Activated naive CD4-positive, alpha-beta T cell (primary cell): ENCODE results near the gene WWP2.
"Not testable (repeated sequence)": the region's sequence is repeated elsewhere in the genome, so short reads cannot be mapped to it uniquely, and the experiment has no call there.

Experiments
- DNase-seq, 4 experiments: peaks; one replicate each; lab custom pipeline; 2025; lab: John Stamatoyannopoulos, UW

The WWP2 gene

DNA sequence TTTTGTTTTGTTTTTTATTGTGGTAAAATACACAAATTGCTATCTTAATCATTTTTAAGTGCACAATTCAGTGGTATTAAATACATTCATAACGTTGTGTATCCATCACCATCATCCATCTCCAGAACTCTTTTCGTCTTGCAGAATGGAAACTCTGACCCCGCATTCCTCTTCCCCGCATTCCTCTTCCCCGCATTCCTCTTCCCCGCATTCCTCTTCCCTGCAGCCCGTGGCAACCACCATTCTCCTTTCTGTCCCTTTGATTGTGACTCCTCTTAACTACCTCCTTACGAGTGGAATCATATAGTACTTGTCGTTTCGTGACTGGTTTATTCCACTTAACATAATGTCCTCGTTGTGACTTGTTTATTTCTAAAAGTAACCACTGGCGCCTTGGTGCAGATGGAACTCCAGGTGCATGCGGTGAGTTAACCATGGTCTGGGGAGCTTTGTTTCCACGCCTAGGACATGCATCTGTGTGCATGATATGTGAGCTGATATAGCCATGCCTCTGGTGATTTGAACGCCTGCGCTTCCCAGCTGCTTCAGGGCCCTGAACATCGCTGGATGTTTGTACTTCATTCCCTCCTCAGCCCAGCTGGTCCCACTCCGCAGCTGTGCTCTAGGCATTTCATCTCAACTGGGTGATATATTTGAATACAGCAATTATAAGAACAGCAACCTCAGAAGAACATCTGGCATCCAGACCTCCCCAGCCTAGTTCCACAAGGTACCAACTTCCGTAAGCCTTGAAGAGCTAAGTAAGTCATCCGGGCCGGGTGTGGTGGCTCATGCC lies 181.3 kb downstream of the WWP2 start:
- not testable (repeated sequence) for DNase-seq

DNA sequence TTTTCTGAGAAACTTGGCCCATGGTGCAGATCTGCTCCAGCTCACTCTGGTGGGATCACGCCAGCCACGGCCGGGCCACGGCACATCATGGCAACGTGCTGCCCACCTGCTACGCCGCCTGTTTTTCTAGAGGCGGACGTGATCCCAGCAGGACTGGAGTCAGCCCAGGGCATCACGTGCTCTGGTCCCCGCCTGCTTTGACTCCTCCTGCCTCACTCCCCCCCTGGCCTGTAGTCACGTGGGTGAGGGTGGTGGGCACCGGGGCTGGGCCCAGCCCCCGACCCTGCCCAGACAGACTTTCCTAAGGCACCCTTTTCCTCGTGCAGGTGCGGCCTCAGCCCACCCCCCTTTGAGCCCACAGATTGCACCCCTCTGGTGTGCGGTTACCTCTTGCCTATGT lies 188.3 kb downstream of the WWP2 start:
- not testable (repeated sequence) for DNase-seq

DNA sequence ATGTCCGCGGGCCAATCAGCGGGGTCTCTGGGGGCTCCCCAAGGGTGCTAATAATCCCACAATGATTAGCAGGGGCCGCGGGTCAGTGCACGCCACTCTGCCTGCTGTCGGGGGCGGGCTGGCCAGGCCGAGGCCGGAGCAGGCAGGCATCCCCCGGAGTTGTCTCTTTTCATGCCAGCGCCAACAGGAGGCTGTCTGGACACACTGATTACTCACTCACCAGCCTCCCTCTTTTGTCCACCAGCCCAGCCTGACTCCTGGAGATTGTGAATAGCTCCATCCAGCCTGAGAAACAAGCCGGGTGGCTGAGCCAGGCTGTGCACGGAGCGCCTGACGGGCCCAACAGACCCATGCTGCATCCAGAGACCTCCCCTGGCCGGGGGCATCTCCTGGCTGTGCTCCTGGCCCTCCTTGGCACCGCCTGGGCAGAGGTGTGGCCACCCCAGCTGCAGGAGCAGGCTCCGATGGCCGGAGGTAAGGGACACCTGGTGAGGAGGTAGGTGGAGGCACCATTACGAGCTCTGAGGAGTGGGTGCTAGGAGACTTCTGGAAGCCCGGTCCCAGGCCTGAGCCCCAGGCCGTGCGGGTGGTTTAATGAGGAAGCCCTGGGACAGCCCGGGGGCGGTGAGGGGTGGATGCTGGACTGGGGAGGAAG lies 189.0 kb downstream of the WWP2 start, which contains the start of gene CLEC18A:
CLEC18A (plus strand) TSS at position 318 of the 655 bp plus-strand sequence; CDS start at position 351, 33 bp downstream.
- DNase-seq = not testable (repeated sequence)

DNA sequence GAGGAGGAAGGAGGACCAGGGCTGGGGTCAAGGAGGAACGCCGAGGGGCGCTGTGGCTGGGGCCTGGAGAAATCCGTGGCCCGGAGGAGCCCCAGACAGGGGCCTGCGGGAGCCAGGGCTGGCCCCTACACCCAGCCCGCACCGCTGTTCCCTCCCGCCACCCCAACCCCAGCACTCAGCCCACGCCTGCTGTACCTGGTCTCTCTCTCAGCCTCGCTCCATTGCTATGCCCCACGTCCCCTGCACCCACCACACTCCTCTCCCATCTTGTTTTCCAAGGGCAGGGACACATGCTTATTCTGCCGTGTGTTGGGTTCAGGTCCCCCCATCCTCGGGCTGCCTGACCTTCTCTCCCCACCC lies 189.5 kb downstream of the WWP2 start:
- DNase-seq = not testable (repeated sequence)

DNA sequence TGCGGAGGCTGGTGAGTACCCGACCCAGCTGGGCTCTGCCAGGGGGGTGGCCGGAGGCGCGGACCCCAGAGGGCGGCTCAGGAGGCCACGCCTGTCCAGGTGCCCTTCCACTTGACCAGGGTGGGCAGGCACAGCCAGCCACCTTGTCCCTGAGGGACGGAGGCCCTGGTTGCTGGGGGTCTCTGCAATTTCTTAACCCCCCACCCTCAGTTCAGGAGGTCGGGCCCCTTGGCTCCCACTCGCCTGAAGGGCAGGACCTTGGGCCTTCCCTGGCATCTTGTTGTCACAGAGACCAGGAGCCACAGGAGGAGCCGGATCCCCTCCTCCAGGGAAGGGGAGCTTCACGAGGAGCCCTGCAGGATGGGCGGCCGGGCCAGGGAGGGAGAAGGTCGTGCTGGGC lies 190.0 kb downstream of the WWP2 start:
- DNase-seq = not testable (repeated sequence)

DNA sequence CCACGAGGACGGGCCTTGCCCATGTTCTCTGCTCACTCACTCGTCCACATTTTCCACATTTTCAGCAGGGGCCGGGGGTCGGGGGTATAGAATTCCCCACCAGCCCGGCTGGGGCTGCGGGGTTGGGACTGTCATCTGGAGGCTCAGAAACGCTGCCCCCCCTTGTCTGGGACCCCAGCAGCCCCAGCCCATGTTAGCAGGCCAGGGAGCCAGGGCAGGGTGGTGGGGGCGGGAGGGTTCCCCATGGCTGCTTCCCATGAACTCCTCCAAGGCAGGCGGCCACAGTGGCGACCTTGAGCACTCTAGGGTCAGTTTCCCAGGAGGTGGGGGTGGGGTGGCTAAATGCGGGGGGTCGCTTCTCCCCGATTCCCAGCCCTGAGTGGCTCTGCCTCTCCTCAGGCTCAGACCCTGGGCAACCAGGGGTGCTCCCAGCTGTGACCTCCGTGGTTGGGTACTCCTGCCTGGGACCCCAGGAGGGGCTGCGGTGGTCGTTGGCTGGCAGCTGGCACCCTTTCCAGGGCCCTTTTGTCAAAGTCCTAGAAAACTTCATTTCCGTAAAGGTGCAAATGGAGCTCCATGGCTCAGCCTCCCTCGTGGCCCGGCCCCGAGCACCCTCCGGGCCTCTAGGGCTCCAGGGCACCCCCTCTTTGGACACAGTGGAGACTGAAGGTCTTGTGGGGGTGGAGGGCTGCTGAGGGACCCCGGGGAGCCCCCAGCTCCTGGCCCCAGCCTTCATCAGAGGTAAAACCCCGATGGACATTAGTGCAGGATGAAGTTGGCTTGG lies 190.6 kb downstream of the WWP2 start:
- not testable (repeated sequence) for DNase-seq

DNA sequence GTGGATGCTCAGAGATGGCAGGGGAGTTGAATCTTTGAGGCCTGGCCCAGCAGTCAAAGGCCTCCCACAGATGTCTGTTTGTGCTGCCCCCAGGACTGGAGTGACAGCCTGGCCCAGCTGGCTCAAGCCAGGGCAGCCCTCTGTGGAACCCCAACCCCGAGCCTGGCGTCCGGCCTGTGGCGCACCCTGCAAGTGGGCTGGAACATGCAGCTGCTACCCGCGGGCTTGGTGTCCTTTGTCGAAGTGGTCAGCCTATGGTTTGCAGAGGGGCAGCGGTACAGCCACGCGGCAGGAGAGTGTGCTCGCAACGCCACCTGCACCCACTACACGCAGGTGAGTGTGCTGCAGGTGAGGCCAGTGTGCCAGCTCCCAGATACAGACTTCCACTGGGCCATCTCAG lies 192.1 kb downstream of the WWP2 start:
- not testable (repeated sequence) for DNase-seq

DNA sequence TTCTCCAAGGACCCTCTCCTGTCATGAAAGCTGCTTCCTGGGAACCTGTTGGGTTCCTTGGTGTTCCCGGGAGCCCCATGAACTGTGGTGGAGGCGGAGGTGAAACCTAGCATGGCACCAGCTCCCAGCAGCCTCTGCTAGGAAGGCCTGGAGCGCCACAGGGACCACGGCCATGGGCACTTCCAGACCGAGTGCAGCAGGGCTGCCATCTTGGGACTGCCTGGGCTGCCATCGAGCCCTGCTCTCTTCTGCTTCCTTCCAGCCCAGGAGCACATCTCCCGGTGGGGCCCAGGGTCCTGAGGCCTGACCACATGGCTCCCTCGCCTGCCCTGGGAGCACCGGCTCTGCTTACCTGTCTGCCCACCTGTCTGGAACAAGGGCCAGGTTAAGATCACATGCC lies 201.2 kb downstream of the WWP2 start:
- DNase-seq = not testable (repeated sequence)

DNA sequence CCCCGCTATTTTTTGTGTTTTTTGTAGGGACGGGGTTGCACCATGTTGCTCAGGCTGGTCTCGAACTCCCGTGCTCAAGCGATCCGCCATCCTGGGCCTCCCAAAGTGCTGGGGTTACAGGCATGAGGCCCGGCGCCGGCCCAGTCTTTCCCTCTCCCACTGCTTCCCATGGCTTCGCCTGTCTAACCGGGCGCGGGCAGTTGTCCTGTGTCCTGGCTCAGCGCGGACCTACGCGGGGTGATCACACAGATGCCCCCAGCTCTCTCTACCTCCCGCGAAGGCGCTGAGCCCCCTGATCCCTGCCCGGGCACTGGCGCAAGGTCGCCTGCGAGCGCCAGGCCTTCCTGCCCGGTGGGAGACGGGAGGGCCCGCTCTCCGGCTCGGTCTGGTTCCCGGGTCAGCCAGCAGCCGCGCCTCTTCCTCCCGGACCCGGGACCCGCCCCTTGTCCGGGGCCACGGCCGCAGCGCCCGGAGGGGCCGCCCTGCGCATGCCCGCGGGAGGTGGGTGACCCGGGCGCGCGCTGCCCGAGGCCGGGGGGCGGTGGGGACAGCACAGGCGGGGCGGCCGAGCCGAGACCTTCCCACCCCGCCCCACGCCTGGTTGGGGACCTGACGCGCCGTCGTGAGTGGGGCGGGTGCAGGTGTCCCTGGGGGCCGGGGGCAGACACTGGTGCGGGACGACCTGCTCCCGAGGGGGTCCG lies 203.0 kb downstream of the WWP2 start:
- DNase-seq = not testable (repeated sequence)

DNA sequence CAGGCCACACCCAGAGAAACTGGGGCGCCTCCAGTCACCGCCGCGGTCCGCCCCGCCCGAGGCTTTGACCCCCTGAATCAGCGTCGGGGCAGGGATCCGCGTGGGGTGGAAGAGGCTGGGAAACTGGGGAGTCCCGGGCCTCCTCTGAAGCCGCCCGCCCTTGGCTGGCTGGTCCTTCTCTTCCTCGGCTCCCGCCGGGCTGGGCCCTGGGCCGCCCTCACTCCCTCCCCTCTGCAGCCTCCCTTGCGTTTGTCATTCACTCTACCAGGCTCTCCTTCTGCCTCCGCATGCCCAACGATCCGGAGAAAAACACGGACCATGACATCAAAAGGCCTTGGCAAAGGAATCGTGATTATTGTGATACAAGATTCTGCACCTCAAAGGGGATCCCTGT lies 203.5 kb downstream of the WWP2 start:
- not testable (repeated sequence) for DNase-seq

DNA sequence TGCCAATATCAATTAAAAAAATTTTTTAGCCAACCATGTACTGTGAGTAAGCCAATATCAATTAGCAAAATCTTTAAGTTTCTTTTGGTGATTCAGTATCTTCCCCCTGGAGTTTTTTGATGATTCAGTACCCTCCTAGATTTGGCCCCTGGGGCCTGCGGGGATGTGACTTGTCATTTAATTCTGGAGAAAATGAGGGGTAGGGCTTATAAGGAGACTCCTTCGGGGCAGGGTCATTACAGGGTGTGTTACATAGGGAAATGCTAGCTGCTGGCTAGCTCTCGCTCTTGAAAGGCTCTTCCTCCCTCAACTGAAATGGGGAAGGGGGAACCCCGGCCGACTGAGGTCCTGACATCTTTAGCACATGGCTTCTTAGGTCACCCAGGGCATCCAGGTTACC lies 205.6 kb downstream of the WWP2 start:
- DNase-seq = not testable (repeated sequence)

DNA sequence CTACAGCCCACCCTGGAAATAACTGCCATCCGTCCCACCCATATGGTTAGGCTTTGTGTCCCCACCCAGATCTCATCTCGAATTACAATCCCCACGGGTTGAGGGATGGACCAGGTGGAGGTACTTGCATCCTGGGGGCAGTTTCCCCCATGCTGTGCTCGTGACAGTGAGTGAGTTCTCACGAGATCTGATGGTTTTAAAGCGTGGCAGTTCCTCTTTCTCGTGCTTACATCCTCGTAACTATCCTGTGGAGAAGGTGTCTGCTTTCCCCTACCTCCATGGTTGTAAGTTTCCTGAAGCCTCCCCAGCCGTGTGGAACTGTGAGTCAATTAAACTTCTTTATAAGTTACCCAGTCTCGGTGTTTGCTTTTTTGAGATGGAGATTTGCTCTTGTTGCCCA lies 206.0 kb downstream of the WWP2 start:
- DNase-seq = not testable (repeated sequence)

DNA sequence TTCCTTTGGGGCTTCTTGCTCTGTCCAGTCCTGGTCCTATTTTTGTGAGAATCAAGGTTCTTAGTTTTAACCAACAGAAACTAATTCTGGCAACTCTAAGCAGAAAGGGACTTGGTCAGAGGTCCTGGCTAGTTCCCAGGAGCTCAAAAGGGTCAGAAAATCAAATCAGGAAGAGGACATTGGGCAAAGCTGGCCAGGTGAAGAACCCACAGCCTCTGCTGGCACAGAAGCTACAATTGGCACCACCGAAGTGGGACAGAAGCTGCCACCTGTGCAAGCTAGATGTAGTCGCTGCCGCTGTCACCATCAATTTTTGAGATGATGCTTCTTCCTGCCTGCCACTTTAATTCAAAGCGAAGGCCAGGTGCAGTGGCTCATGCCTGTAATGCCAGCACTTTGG lies 207.5 kb downstream of the WWP2 start:
- DNase-seq = not testable (repeated sequence)

DNA sequence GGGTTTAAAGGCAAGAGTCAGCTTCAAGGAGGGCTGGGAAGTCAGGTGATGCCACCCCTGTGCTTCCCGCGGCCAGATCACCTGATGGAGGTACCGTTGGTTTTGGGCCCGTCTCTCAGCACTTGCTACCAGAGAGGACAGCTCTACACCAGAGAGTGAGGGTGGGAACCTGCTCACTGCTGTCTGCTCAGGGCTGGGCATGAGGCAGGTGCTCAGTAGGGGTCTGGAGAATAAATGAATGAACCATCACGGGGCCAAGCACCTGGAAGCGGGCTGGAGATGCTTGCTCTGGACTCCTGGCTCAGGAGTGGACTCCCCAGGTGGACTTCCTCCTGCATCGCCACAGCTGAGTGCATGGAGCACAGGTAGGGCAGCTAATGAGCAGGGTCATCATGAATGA lies 210.0 kb downstream of the WWP2 start:
- DNase-seq = not testable (repeated sequence)

DNA sequence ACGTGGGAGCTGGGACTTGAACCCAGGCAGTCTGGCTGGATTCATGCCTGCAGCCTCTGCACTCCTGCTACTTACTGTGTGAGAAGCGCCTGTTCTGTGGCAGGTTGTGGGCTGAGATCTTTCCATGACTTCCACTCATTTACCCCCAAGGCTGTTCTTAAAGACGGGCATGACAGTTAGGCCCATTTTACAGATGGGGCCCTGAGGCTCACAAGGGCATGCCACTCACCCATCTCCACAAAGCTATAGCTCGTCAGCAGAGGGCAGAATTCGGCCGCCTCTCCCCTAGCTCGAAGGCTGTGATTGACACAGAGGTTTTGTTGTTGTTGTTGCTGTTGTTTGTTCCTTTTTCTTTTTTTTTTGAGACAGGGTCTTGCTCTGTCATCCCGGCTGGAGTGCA lies 210.8 kb downstream of the WWP2 start:
- not testable (repeated sequence) for DNase-seq

DNA sequence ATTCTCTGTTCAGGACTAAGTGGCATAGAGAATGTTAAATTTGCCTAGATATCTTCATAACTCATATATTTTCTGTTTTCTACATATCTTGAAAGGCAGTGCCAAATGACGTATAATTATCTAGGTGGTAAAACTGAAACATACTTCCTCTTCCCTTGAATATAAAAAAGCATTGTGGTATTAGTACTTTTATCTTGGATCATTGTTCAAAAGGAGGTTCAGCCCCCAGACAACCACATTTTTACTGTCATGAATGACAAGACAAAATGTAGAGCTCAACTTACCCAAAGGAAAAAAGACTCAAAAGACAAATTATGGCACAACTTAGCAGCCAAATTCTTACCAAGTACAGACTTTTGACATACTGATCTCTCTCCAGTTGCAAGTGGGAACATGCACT lies 223.1 kb downstream of the WWP2 start:
- DNase-seq = not testable (repeated sequence)
